KOPT-K1 (cell line): Measurements from ENCODE around the gene SPOCD1.

Source experiments
- H3K27ac ChIP-seq: fragments of 200-600 bp; sonication (generic); 2 replicates; pipeline ENCODE4 v1.5.1; 2016; ENCODE audit warnings: antibody characterized with exemption, mild to moderate bottlenecking, low read depth, low read length; ENCODE audit not compliant: poor library complexity, severe bottlenecking
- H3K36me3 ChIP-seq: fragments of 200-600 bp; sonication (generic); 2 replicates; pipeline ENCODE4 v1.5.1; 2017; ENCODE audit warnings: antibody characterized with exemption, mild to moderate bottlenecking, low read length, moderate library complexity; ENCODE audit not compliant: insufficient read depth
- H3K9me3 ChIP-seq: fragments of 200-600 bp; sonication (generic); 2 replicates; pipeline ENCODE4 v1.5.1; 2017; ENCODE audit warnings: antibody characterized with exemption, low read length, mild to moderate bottlenecking; ENCODE audit not compliant: insufficient read depth, poor library complexity, severe bottlenecking

The SPOCD1 gene

DNA sequence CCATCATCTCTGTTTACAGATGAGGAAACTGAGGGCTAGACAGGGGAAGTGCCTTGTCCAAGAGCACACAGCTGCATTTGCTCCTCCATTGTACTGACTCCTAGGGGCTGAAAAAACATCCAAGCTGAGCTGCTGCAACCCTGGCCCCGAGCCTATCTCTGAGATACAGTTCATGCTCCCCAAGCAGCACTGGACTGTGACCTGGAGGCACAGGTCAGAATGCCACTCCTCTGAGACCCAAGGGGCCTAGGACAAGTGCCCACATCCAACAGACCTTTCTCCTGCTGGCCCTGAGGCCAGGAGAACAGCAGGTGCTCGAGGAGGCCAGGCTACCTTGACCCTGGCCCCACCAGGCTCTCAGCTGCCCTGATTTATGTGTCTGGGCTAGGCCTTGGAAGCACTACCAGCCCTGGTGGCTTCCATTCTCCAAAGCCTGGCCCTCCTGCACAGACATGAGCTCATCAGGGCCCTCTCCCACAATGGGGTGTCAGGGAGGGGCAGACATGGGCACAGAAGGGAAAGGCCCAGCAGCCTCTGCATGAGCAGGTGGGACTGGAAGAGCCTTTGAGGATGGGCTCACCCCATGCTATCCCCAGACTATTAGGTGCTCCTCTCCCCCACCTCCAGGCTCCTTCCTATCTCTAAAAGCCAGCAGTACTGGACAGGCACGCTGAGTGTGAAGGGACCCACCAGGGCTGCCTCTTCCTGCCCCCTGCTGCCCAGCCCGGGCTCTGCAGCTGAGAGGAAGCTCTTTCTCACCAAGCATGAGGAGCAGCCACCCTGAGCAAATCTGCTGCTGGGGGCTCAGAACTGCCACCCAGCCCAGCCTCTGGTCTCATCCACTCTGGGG lies 70.5 kb downstream of the SPOCD1 start:
- H3K27ac ChIP-seq = no peak overlapping the region
- no peaks in the 10 kb centered on the region; the same call in 1 of the 2 replicates for H3K36me3 ChIP-seq
- no peaks in the 10 kb centered on the region for H3K9me3 ChIP-seq

DNA sequence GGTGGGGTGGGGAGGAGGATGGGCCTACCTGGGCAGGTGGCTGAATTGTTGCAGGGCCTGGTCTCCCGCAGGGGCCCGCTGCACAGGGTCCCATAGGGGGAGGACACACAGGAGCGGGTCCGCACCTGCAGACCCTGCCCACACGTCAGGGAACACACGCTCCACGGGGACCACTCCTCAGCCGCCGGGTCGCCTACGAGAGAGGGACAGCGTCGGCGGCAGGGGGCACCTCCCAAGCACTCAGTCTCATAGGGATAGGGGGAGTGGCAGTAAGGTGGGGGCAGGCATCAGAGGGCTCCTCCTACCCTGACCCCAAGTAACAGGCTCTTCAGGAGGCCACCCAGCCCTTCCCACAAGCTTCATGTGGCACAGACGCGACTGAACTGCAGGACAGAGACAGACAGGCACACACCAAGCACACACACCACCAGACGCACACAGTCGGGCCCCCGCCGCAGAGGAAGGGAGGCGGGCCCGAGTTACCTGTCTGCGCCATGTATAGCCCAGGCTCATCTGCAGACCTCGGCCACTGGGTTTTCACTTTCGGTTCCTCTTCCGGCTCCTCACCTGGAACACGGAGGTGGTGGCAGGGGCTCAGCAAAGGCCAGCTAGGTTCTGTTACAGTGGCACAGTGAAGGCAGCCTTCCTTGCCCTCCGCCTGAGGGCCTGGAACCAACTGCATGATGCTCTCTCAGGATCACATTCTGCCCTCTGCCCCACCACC lies 71.5 kb downstream of the SPOCD1 start:
- Histone ChIP-seq H3K9me3 (no peaks in the 10 kb centered on the region), H3K27ac (no peak overlapping the region), H3K36me3 (no peaks in the 10 kb centered on the region; the same call in 1 of the 2 replicates)

DNA sequence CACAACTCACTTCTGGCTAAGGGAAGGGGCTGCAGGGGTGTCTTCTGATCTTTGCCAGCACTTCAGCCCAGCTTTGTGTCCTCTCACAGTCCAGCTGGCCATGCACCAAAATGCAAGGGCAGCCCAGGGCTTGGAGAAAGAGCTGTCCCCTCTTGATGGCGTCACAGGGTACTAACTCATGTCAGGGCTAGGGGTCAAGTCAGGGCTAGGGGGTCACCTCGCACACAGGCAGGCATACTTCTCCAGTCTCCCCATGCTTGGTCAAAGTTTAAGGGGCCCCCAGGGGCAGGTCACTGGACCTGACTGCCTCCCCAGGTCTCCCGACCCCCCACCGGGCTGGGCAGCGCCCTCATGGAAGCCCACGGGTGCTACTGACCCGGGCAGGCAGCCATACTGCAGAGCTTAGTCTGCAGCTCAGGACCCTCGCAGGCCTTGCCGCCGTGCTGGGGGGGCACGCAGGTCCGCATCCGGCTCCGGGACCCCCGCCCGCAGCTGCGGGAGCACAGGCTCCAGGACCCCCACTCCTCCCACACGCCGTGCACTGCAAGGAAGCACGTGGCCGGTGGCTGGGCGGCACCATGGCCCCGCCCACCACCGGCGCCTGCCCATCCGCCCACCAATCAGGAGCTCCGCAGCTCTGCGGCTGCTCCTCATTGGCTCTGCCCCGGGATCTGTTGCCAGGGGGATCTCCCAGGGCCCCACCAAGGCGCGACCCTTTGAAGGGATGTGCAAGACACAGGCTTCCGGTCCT lies 73.2 kb downstream of the SPOCD1 start:
- Histone ChIP-seq H3K27ac (no peak overlapping the region), H3K36me3 (peaks cover 5% of the 10 kb centered on the region), H3K9me3 (no peaks in the 10 kb centered on the region)
